ENCODE measurements around the gene ADGRF3. TPM values are rescaled to one million over a fixed set of nuclear protein-coding genes. Genes with fewer than 3 reads are reported as not detected.

ADGRF3 gene
- polyA plus RNA-seq, 1 of the 3 experiments (the other 2 are of a cell fraction): 0.31 TPM

DNA sequence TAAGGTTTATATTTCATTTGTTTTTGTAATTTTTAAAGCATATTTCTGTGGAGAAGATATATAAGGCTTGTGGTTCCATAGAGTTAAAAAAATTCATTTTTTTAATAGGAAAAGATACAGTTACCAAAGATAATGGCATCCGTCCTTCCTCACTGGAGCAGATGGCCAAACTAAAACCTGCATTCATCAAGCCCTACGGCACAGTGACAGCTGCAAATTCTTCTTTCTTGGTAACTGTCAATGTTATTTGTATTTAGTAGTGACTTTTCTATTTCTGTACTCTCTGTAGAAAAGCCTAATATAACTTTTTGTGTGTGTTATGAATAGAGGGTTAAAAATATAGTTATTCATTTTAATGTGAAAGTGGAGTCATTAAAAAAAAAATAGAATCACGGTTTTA, 66.7 kb downstream of the ADGRF3 start:
- 97% methylated on average over 3 of the region's 3 CpGs for WGBS (ENCODE audit: low lambda C conversion rate)
- H3F3A ChIP-seq (replicated peaks; ENCODE audit: insufficient read depth): peaks cover 4% of the 10 kb centered on the region
- H3K27me3 ChIP-seq (ENCODE audit: insufficient read depth): no peaks in the 10 kb centered on the region
- H3K36me3 ChIP-seq (replicated peaks in 1 of 2; ENCODE audit: control insufficient read depth in 1 of 2, insufficient read depth in 2 of 2, low read length in 1 of 2): peaks cover 67 to 79% of the 10 kb centered on the region in 2 experiments
- CTCF ChIA-PET: no interaction called here
- no peak overlapping the region for H3K4me3 ChIP-seq (ENCODE audit: low read depth in 2 of 2, low read length in 1 of 2)
- H3K9ac ChIP-seq: no peak overlapping the region
- H3K4me2 ChIP-seq: no peak overlapping the region
- no peak overlapping the region for H2AFZ ChIP-seq (ENCODE audit: low read depth)
- POLR2A ChIA-PET: interaction anchor here (0.7 kb wide), 1 partner anchor 458 kb away, joined by 3 read pairs; no protein-coding TSS in a partner anchor
- TF ChIP-seq NRF1 (IDR thresholded peaks at IDR 0.05; ENCODE audit: low read depth, low read length): no peak
- no peak for TF ChIP-seq GATA2 (CRISPR knock-in tag; IDR thresholded peaks at IDR 0.05)
- TF ChIP-seq, protein P1, sequence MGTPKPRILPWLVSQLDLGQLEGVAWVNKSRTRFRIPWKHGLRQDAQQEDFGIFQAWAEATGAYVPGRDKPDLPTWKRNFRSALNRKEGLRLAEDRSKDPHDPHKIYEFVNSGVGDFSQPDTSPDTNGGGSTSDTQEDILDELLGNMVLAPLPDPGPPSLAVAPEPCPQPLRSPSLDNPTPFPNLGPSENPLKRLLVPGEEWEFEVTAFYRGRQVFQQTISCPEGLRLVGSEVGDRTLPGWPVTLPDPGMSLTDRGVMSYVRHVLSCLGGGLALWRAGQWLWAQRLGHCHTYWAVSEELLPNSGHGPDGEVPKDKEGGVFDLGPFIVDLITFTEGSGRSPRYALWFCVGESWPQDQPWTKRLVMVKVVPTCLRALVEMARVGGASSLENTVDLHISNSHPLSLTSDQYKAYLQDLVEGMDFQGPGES (IDR thresholded peaks at IDR 0.05; ENCODE audit: low read depth, low read length): no peak
- no peak for TF ChIP-seq EZH2phosphoT487 (IDR thresholded peaks at IDR 0.05; ENCODE audit: borderline replicate concordance, low read depth)
- TF ChIP-seq NFIC (IDR thresholded peaks at IDR 0.05; ENCODE audit: borderline replicate concordance): no peak
- no peak for TF ChIP-seq RCOR1 (IDR thresholded peaks at IDR 0.05; ENCODE audit: low read length)
- TF ChIP-seq EP300 (IDR thresholded peaks at IDR 0.05; ENCODE audit: borderline replicate concordance in 1 of 2, low read depth in 1 of 2, low read length in 1 of 2): no peak
- TF ChIP-seq FOXJ3 (CRISPR knock-in tag; IDR thresholded peaks at IDR 0.05): no peak
- no peak for TF ChIP-seq YY1 (IDR thresholded peaks at IDR 0.05; ENCODE audit: low read depth)
- no peak for TF ChIP-seq JUND (IDR thresholded peaks at IDR 0.05)
- no peak for TF ChIP-seq TCF12 (IDR thresholded peaks at IDR 0.05)
- no peak for DNase-seq
- H3K4me1 ChIP-seq (ENCODE audit: control insufficient read depth in 1 of 2, insufficient read depth in 2 of 2, low read depth in 1 of 2, low read length in 1 of 2): no peaks in the 10 kb centered on the region; a peak in 2 of 4 replicates
- no peaks in the 10 kb centered on the region for H3K9me3 ChIP-seq
- no peaks in the 10 kb centered on the region for H3K79me2 ChIP-seq (ENCODE audit: insufficient read depth)
- no peaks in the 10 kb centered on the region for H3K9me2 ChIP-seq
- H3K27ac ChIP-seq (ENCODE audit: low read depth in 2 of 2, low read length in 1 of 2): no peak overlapping the region
- H4K20me1 ChIP-seq (ENCODE audit: insufficient read depth): no peaks in the 10 kb centered on the region

DNA sequence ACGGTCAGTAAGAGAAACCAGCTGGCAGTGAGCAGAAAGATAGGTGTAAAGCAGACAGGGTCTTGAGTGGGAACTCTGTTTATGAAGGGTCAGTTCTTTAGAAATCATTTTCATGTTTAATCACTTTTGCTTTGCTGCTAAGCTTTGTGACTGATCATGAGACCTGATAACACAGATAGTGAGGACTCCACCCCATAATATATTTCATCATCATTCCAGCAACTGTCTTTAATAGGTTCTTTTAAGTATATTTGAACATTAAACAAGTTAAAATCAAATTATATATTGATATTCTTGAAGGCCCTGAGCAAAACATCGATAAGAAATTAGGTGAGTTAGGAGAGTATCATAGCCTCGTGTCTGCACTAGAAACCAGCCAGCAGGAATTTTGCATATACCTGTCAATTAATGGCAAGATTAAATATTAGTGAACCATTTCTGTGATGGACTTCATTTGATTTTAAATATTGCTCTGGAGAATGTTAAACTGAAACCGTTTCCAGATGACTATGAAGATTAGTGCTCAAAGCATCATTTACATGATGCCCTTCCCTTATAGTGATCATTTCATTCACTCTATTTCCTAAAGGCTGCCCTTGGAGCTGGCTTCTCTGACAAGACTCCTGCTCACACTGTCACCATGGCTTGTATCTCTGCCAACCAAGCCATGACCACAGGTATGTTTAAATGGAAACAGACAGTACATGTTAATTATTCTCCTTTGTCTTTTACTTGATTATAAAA, 69.9 kb downstream of the ADGRF3 start:
- no peak overlapping the region for H3K9ac ChIP-seq
- no peaks in the 10 kb centered on the region for H4K20me1 ChIP-seq (ENCODE audit: insufficient read depth)
- no peak for DNase-seq
- H3K79me2 ChIP-seq (ENCODE audit: insufficient read depth): no peaks in the 10 kb centered on the region
- H3K9me2 ChIP-seq: no peaks in the 10 kb centered on the region
- H3K36me3 ChIP-seq (replicated peaks in 1 of 2; ENCODE audit: control insufficient read depth in 1 of 2, insufficient read depth in 2 of 2, low read length in 1 of 2): peaks cover 42 to 65% of the 10 kb centered on the region in 2 experiments
- 71% methylated on average over 4 of the region's 4 CpGs for WGBS (ENCODE audit: low lambda C conversion rate)
- no peak overlapping the region for H3K27ac ChIP-seq (ENCODE audit: low read depth in 2 of 2, low read length in 1 of 2)
- H3K4me2 ChIP-seq: no peak overlapping the region
- H3K27me3 ChIP-seq (ENCODE audit: insufficient read depth): no peaks in the 10 kb centered on the region
- TF ChIP-seq MEF2A (IDR thresholded peaks at IDR 0.05; ENCODE audit: borderline replicate concordance, low read depth) (no peak), RFX5 (IDR thresholded peaks at IDR 0.05; ENCODE audit: low read length) (no peak), EZH2phosphoT487 (IDR thresholded peaks at IDR 0.05; ENCODE audit: borderline replicate concordance, low read depth) (no peak), TEAD4 (IDR thresholded peaks at IDR 0.05; ENCODE audit: borderline replicate concordance, insufficient read depth) (no peak)
- TF ChIP-seq, protein P1 (IDR thresholded peaks at IDR 0.05; ENCODE audit: low read depth, low read length): no peak
- TF ChIP-seq, protein P2, sequence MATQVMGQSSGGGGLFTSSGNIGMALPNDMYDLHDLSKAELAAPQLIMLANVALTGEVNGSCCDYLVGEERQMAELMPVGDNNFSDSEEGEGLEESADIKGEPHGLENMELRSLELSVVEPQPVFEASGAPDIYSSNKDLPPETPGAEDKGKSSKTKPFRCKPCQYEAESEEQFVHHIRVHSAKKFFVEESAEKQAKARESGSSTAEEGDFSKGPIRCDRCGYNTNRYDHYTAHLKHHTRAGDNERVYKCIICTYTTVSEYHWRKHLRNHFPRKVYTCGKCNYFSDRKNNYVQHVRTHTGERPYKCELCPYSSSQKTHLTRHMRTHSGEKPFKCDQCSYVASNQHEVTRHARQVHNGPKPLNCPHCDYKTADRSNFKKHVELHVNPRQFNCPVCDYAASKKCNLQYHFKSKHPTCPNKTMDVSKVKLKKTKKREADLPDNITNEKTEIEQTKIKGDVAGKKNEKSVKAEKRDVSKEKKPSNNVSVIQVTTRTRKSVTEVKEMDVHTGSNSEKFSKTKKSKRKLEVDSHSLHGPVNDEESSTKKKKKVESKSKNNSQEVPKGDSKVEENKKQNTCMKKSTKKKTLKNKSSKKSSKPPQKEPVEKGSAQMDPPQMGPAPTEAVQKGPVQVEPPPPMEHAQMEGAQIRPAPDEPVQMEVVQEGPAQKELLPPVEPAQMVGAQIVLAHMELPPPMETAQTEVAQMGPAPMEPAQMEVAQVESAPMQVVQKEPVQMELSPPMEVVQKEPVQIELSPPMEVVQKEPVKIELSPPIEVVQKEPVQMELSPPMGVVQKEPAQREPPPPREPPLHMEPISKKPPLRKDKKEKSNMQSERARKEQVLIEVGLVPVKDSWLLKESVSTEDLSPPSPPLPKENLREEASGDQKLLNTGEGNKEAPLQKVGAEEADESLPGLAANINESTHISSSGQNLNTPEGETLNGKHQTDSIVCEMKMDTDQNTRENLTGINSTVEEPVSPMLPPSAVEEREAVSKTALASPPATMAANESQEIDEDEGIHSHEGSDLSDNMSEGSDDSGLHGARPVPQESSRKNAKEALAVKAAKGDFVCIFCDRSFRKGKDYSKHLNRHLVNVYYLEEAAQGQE (IDR thresholded peaks at IDR 0.05; ENCODE audit: low read depth, low read length): no peak
- no peaks in the 10 kb centered on the region for H3K9me3 ChIP-seq
- POLR2A ChIA-PET: interaction anchor here (0.6 kb wide), 1 partner anchor 290 kb away, joined by 4 read pairs; no protein-coding TSS in a partner anchor
- H2AFZ ChIP-seq (ENCODE audit: low read depth): no peak overlapping the region
- CTCF ChIA-PET: interaction anchor here (0.6 kb wide), 2 partner anchors 11 to 12 kb away, joined by 3 read pairs; no protein-coding TSS in a partner anchor
- H3K4me1 ChIP-seq (ENCODE audit: control insufficient read depth in 1 of 2, insufficient read depth in 2 of 2, low read depth in 1 of 2, low read length in 1 of 2): peaks cover 4 to 13% of the 10 kb centered on the region in 2 experiments; a peak in 3 of 4 replicates
- no peak overlapping the region for H3K4me3 ChIP-seq (ENCODE audit: low read depth in 2 of 2, low read length in 1 of 2)
- no peaks in the 10 kb centered on the region for H3F3A ChIP-seq (replicated peaks; ENCODE audit: insufficient read depth)

Data from SK-N-SH (cell line).